Sigmoid colon (tissue), 4 donors: ENCODE results near the gene FRY.

Experiments used
- EP300 ChIP-seq, 4 donors: sonication (generic); formaldehyde crosslinking; IDR thresholded peaks; one replicate each; pipeline ENCODE4 v1.6.1; 2017; ENCODE audit warnings: antibody characterized with exemption in 4 of 4
- POLR2AphosphoS5 ChIP-seq, 4 donors: sonication (generic); formaldehyde crosslinking; IDR thresholded peaks; one replicate each; pipeline ENCODE4 v1.6.1; 2017; ENCODE audit warnings: antibody characterized with exemption in 4 of 4
- TF ChIP-seq, protein P1 (sequence below), 4 experiments: fragments of 450-650 bp in 3 of 4; fragments of 200-600 bp in 1 of 4; IDR thresholded peaks; one replicate each; pipeline ENCODE4 v1.5.1; 2016 to 2019; ENCODE audit warnings: antibody characterized with exemption in 4 of 4, mild to moderate bottlenecking in 3 of 4, moderate library complexity in 2 of 4

DNA sequence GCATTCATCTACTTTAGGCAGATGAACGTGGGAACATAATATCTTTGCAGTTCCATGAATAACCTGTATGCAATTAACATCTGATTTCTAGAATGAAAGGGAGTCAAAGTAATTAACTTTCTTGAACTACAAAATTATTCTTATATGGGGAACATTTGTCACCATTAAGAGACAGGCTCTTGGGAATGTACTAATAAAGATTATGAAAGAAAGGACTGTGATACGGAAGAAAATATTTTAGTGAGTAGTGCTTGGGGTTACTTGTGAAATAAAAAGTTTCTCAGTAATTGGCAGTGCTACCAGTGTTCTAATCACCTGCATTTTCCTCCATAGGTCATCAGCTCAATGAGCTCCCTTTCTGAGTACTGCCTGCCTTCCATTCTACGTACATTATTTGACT is 85.4 kb downstream of the FRY start:
- TF ChIP-seq, protein P1, sequence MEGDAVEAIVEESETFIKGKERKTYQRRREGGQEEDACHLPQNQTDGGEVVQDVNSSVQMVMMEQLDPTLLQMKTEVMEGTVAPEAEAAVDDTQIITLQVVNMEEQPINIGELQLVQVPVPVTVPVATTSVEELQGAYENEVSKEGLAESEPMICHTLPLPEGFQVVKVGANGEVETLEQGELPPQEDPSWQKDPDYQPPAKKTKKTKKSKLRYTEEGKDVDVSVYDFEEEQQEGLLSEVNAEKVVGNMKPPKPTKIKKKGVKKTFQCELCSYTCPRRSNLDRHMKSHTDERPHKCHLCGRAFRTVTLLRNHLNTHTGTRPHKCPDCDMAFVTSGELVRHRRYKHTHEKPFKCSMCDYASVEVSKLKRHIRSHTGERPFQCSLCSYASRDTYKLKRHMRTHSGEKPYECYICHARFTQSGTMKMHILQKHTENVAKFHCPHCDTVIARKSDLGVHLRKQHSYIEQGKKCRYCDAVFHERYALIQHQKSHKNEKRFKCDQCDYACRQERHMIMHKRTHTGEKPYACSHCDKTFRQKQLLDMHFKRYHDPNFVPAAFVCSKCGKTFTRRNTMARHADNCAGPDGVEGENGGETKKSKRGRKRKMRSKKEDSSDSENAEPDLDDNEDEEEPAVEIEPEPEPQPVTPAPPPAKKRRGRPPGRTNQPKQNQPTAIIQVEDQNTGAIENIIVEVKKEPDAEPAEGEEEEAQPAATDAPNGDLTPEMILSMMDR (IDR thresholded peaks at IDR 0.05) = no peak
- TF ChIP-seq EP300 (IDR thresholded peaks at IDR 0.05) (no peak), POLR2AphosphoS5 (IDR thresholded peaks at IDR 0.05) (no peak)
